ENCODE data around the gene SIRT5.

- TF ChIP-seq, protein P1, sequence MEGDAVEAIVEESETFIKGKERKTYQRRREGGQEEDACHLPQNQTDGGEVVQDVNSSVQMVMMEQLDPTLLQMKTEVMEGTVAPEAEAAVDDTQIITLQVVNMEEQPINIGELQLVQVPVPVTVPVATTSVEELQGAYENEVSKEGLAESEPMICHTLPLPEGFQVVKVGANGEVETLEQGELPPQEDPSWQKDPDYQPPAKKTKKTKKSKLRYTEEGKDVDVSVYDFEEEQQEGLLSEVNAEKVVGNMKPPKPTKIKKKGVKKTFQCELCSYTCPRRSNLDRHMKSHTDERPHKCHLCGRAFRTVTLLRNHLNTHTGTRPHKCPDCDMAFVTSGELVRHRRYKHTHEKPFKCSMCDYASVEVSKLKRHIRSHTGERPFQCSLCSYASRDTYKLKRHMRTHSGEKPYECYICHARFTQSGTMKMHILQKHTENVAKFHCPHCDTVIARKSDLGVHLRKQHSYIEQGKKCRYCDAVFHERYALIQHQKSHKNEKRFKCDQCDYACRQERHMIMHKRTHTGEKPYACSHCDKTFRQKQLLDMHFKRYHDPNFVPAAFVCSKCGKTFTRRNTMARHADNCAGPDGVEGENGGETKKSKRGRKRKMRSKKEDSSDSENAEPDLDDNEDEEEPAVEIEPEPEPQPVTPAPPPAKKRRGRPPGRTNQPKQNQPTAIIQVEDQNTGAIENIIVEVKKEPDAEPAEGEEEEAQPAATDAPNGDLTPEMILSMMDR (conservative IDR thresholded peaks at IDR 0.05): no peak
- TF ChIP-seq EZH2 (IDR thresholded peaks at IDR 0.05; ENCODE audit: low read depth): no peak
These were observed 78.9 kb downstream of the SIRT5 start for GRCh38 chr6:13653296-13653695.
